PC-3 (cell line): ENCODE results near the gene C14orf93.

Experiments used
- CTCF ChIP-seq: fragments of 300-600 bp; sonication (generic); conservative IDR thresholded peaks from 2 replicates; pipeline ENCODE4 v1.5.1; 2017; ENCODE audit warnings: antibody characterized with exemption, low read depth, mild to moderate bottlenecking, low read length
- EZH2phosphoT487 ChIP-seq: fragments of 300-600 bp; sonication (generic); IDR thresholded peaks from 2 replicates; pipeline ENCODE4 v1.6.1; 2018; ENCODE audit warnings: mild to moderate bottlenecking, antibody characterized with exemption, low read length, borderline replicate concordance

- TF ChIP-seq CTCF: no peak
- TF ChIP-seq EZH2phosphoT487: no peak
These were observed 3.8 kb downstream of the C14orf93 start for GRCh38 chr14:23006188-23006534.
